K562 (cell line): ENCODE data around the gene AIFM3. TPM values are rescaled to one million over a fixed set of nuclear protein-coding genes. Genes with fewer than 3 reads are reported as not detected.

Experiments
- BCLAF1 ChIP-seq, 2 experiments: fragments of 450-650 bp in 1 of 2; IDR thresholded peaks; 2 replicates each; pipeline ENCODE4 v1.6.1; 2011 to 2017; ENCODE audit warnings: low read depth in 2 of 2, antibody characterized with exemption in 1 of 2, borderline replicate concordance in 1 of 2, low read length in 1 of 2, mild to moderate bottlenecking in 1 of 2, mixed read lengths in 1 of 2; ENCODE audit not compliant: control insufficient read depth in 1 of 2
- CEBPB ChIP-seq: fragments of 450-650 bp; IDR thresholded peaks from 2 replicates; pipeline ENCODE4 v1.6.1; 2016; ENCODE audit warnings: missing genetic modification characterization, missing compliant biosample characterization
- FOXO4 ChIP-seq: fragments of 450-650 bp; formaldehyde crosslinking; IDR thresholded peaks from 2 replicates; pipeline ENCODE4 v1.4.0; 2020; ENCODE audit warnings: mild to moderate bottlenecking, moderate library complexity
- HINFP ChIP-seq: fragments of 450-650 bp; conservative IDR thresholded peaks from 2 replicates; pipeline ENCODE4 v1.6.1; 2016; ENCODE audit warnings: missing genetic modification characterization, low read depth, mild to moderate bottlenecking, control low read depth, missing compliant biosample characterization
- MTA1 ChIP-seq: fragments of 450-650 bp; IDR thresholded peaks from 2 replicates; pipeline ENCODE4 v1.6.1; 2017; ENCODE audit warnings: borderline replicate concordance
- RBFOX2 ChIP-seq: fragments of 200-400 bp; formaldehyde crosslinking; IDR thresholded peaks from 2 replicates; pipeline ENCODE4 v1.6.1; 2017; ENCODE audit warnings: low read depth, mild to moderate bottlenecking, low read length, moderate library complexity
- REST ChIP-seq, 2 experiments: fragments of 450-650 bp; formaldehyde crosslinking in 1 of 2; IDR thresholded peaks; 2 replicates each; pipeline versions ENCODE4 v1.4.0 to v1.6.1; 2014 to 2020; ENCODE audit warnings: mild to moderate bottlenecking in 2 of 2, borderline replicate concordance in 1 of 2, low read depth in 1 of 2
- SLC30A9 ChIP-seq: fragments of 250-450 bp; sonication (Bioruptor Pico); IDR thresholded peaks from 2 replicates; pipeline ENCODE4 v1.8.0; 2022; ENCODE audit warnings: mild to moderate bottlenecking, moderate library complexity
- SMARCA4 ChIP-seq: fragments of 450-650 bp; IDR thresholded peaks from 2 replicates; pipeline ENCODE4 v1.6.1; 2016
- TAF15 ChIP-seq: fragments of 200-400 bp; formaldehyde crosslinking; IDR thresholded peaks from 2 replicates; pipeline ENCODE4 v1.6.1; 2017; ENCODE audit warnings: mild to moderate bottlenecking, low read depth, low read length, moderate library complexity
- ZNF668 ChIP-seq: fragments of 250-450 bp; sonication (Bioruptor Pico); IDR thresholded peaks from 2 replicates; pipeline ENCODE4 v1.8.0; 2022; ENCODE audit warnings: mild to moderate bottlenecking, inconsistent platforms
- polyA plus RNA-seq, 8 experiments: library from polyadenylated mRNA; depleted of rRNA in 4 of 8; stranded (reverse) in 5 of 8; unstranded in 3 of 8; fragments of >200 nt; fragmentation: Nextera tagmentation in 2 of 8; fragmentation: Illumina TruSeq in 1 of 8; extraction: Ambion mirVana in 2 of 8; extraction: Trizol in 1 of 8; gene quantifications; 2 replicates each; pipeline versions ENCODE4 v1.2.1 to v1.2.3, GENCODE V29; 2011 to 2014; ENCODE audit warnings: inconsistent platforms in 1 of 8, missing spikeins in 1 of 8
- total RNA-seq, 7 experiments: library from RNA; depleted of rRNA in 6 of 7; stranded (reverse); fragments of >200 nt in 6 of 7; fragmentation: Illumina TruSeq in 2 of 7; extraction: Trizol in 2 of 7; gene quantifications; 2 replicates each; pipeline versions ENCODE4 v1.2.1 to v1.2.3, GENCODE V29; 2011 to 2021; ENCODE audit warnings: low replicate concordance in 1 of 7

AIFM3 gene
- total and polyA plus RNA-seq, 9 of the 15 experiments (the other 6 are each of a cell fraction or from before 2014, with no cell fraction given): 0.03 to 0.20 (median 0.07) TPM; not detected in 1

- no peak for TF ChIP-seq HINFP
- no peak for TF ChIP-seq REST (IDR thresholded peaks at IDR 0.05; ENCODE audit: borderline replicate concordance)
- 0 out of 2 replicates have a peak, but pooled peaks have one; percentile 48 for TF ChIP-seq REST (CRISPR knock-in tag; IDR thresholded peaks at IDR 0.05; ENCODE audit: low read depth)
- no peak for TF ChIP-seq CEBPB (tag)
- TF ChIP-seq BCLAF1 (IDR thresholded peaks at IDR 0.05; ENCODE audit: borderline replicate concordance in 1 of 2, control insufficient read depth in 1 of 2, low read depth in 2 of 2, low read length in 1 of 2): no peak
- TF ChIP-seq SLC30A9: no peak
- TF ChIP-seq FOXO4: peak; percentile 46; the same call in 1 of the 2 replicates
- TF ChIP-seq TAF15: no peak
- no peak for TF ChIP-seq SMARCA4
- TF ChIP-seq ZNF668: no peak
- TF ChIP-seq MTA1: no peak
- no peak for TF ChIP-seq RBFOX2
Measured at GRCh38 chr22:20998411-20999336, 31.6 kb downstream of the AIFM3 start (continued).
